Measurements from ENCODE around the gene PDE3A. TPM values are rescaled to one million over a fixed set of nuclear protein-coding genes. Genes with fewer than 3 reads are reported as not detected.

PDE3A gene
- total RNA-seq, 1 donor from 2014 or later, result 5.5 TPM

- H3K4me1 ChIP-seq, result no peaks in the 10 kb centered on the region
- intact Hi-C loops (cut with DNase I), result no loop called here
- TF ChIP-seq, protein P1, sequence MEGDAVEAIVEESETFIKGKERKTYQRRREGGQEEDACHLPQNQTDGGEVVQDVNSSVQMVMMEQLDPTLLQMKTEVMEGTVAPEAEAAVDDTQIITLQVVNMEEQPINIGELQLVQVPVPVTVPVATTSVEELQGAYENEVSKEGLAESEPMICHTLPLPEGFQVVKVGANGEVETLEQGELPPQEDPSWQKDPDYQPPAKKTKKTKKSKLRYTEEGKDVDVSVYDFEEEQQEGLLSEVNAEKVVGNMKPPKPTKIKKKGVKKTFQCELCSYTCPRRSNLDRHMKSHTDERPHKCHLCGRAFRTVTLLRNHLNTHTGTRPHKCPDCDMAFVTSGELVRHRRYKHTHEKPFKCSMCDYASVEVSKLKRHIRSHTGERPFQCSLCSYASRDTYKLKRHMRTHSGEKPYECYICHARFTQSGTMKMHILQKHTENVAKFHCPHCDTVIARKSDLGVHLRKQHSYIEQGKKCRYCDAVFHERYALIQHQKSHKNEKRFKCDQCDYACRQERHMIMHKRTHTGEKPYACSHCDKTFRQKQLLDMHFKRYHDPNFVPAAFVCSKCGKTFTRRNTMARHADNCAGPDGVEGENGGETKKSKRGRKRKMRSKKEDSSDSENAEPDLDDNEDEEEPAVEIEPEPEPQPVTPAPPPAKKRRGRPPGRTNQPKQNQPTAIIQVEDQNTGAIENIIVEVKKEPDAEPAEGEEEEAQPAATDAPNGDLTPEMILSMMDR (IDR thresholded peaks at IDR 0.05), result no peak
- no peak overlapping the region for H3K27ac ChIP-seq
- no peaks in the 10 kb centered on the region for H3K9me3 ChIP-seq
- H3K27me3 ChIP-seq (ENCODE audit: low read depth), result no peaks in the 10 kb centered on the region
- no peaks in the 10 kb centered on the region for H3K36me3 ChIP-seq
- no peak overlapping the region for H3K4me3 ChIP-seq
- DNase-seq (no peak), ATAC-seq (no peak)
Observed at GRCh38 chr12:20696181-20696905, 328.0 kb downstream of the PDE3A start.

DNA sequence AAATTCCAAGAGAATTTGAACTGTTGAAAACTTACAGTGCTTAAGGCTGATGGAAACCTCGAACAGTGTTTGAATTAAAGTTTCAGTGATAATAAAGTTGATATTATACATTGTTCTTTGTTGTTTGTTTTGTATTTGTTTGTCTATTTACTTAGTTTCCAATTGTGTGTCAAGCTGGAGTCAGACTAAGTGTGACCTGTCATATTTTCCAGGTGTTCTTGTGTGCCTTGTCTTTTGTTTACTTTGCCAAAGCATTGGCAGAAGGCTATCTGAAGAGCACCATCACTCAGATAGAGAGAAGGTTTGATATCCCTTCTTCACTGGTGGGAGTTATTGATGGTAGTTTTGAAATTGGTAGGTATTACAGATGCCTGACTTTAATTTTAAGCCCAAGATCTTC is 332.8 kb downstream of the PDE3A start:
- DNase-seq (no peak), ATAC-seq (no peak)
- Histone ChIP-seq H3K4me1 (no peaks in the 10 kb centered on the region), H3K27ac (no peak overlapping the region), H3K9me3 (no peaks in the 10 kb centered on the region), H3K27me3 (ENCODE audit: low read depth) (no peaks in the 10 kb centered on the region), H3K4me3 (no peak overlapping the region), H3K36me3 (no peaks in the 10 kb centered on the region)
- TF ChIP-seq, protein P1 (IDR thresholded peaks at IDR 0.05), result no peak
- intact Hi-C loops (cut with DNase I), result no loop called here

DNA sequence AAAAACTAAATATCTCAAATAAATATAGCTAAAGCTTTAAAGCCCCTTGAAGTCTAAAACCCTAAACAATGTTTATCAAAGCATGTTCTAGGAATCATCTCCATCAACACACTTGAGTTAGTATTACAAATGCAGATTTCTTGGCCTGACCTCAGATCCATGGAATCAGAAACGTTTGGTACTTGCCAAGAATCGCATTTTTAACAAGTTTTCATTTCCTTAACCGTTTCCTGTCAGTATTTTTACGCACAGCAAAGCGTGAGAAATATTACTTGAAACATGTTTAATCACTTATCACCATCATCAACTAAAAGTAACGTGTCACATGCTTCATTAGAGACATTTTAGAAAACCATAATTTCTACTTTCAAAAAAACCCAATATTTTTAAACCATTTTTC is 336.5 kb downstream of the PDE3A start:
- H3K4me3 ChIP-seq, result no peak overlapping the region
- H3K36me3 ChIP-seq, result no peaks in the 10 kb centered on the region
- ATAC-seq (no peak), DNase-seq (no peak)
- no peaks in the 10 kb centered on the region for H3K9me3 ChIP-seq
- no peak overlapping the region for H3K27ac ChIP-seq
- H3K4me1 ChIP-seq, result no peaks in the 10 kb centered on the region
- H3K27me3 ChIP-seq (ENCODE audit: low read depth), result no peaks in the 10 kb centered on the region
- intact Hi-C loops (cut with DNase I), result no loop called here
- TF ChIP-seq, protein P1 (IDR thresholded peaks at IDR 0.05), result no peak

DNA sequence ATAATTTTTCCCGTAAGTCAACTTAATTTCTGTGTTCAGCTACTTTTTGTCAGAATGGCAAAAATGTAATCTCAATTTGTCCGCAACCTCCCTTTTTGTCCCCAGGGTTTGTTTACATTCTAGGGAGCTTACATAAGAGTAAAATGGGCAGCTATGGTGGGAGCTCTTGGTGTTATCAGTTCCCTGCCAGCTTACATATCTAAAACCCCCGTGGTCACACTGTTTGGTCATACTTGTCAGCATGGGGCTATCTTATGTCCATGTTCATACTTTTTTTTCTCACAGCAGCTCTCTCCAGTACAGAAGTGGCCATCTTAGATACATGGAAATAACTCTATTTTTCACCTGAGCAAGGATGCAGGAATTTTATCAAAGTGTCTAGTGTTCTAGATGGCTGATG is 343.5 kb downstream of the PDE3A start:
- Histone ChIP-seq H3K27me3 (ENCODE audit: low read depth) (no peaks in the 10 kb centered on the region), H3K9me3 (no peaks in the 10 kb centered on the region), H3K4me1 (no peaks in the 10 kb centered on the region), H3K27ac (no peak overlapping the region), H3K4me3 (no peak overlapping the region), H3K36me3 (no peaks in the 10 kb centered on the region)
- intact Hi-C loops (cut with DNase I), result no loop called here
- ATAC-seq (no peak), DNase-seq (no peak)
- TF ChIP-seq, protein P1 (IDR thresholded peaks at IDR 0.05), result no peak

DNA sequence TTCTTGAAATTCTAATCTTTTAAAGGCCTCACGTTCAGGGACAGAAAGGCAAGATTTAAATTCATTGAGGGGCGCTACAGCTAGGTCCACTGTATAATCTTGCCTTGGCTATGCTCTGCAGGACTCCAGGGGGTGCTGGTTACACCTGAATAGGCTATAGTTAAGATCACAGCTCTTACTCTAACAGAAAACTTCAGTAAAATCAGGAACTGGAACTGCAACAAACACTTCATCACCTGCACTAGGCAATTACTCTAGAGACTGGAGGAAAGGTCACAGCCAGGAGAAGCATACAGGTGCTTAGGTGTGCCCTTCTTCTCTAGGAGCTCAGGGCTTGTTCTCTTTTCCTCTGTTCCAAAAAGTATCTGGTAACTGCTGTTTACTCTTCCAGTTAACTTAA is 347.7 kb downstream of the PDE3A start:
- DNase-seq, result no peak

More for the DNA sequence above, 347.7 kb downstream of the PDE3A start:
- intact Hi-C loops (cut with DNase I), result no loop called here
- no peaks in the 10 kb centered on the region for H3K4me1 ChIP-seq
- no peaks in the 10 kb centered on the region for H3K9me3 ChIP-seq
- H3K4me3 ChIP-seq, result no peak overlapping the region
- ATAC-seq, result no peak
- no peak overlapping the region for H3K27ac ChIP-seq
- no peaks in the 10 kb centered on the region for H3K36me3 ChIP-seq
- TF ChIP-seq, protein P1 (IDR thresholded peaks at IDR 0.05), result no peak
- no peaks in the 10 kb centered on the region for H3K27me3 ChIP-seq (ENCODE audit: low read depth)

Measured in lower lobe of right lung (tissue), 2 donors.